Right lobe of liver (tissue), 4 donors: Measurements from ENCODE around the gene APAF1.

ENCODE experiments used
- CTCF ChIP-seq, 4 donors: fragments of 200-600 bp in 3 of 4; fragments of 450-650 bp in 1 of 4; IDR thresholded peaks; one replicate each; pipeline versions ENCODE4 v1.5.1 to v1.8.0; 2016 to 2022; ENCODE audit warnings: antibody characterized with exemption in 4 of 4, mild to moderate bottlenecking in 2 of 4
- POLR2A ChIP-seq: fragments of 450-650 bp; IDR thresholded peaks from one replicate; pipeline ENCODE4 v1.6.1; 2017; ENCODE audit warnings: antibody characterized with exemption, mild to moderate bottlenecking
- donor health status: DM: no; HTN: no; CAD: no.
- donor health status: DM: no; HTN: no; CAD: no.
- donor health status: DM: no; HTN: yes; CAD: no.

GRCh38 chr12:98691351-98691750, 46.3 kb downstream of the APAF1 start:
- TF ChIP-seq CTCF (IDR thresholded peaks at IDR 0.05): no peak
- TF ChIP-seq POLR2A: no peak
